ENCODE results near the gene TTLL3.

TTLL3 gene

GRCh38 chr3:9781551-9781950, 28.5 kb upstream of the TTLL3 start:
- DNase-seq = no peak

- DNase-seq = no peak
Observed at GRCh38 chr3:9781978-9782603, 28.0 kb upstream of the TTLL3 start.

GRCh38 chr3:9782770-9783169, 27.3 kb upstream of the TTLL3 start:
- no peak for DNase-seq

GRCh38 chr3:9783954-9784353, 26.1 kb upstream of the TTLL3 start:
- no peak for DNase-seq

GRCh38 chr3:9784965-9785364, 25.1 kb upstream of the TTLL3 start:
- DNase-seq = no peak

GRCh38 chr3:9785602-9786001, 24.5 kb upstream of the TTLL3 start:
- DNase-seq = no peak

- DNase-seq = no peak
Observed at GRCh38 chr3:9786209-9786739, 23.8 kb upstream of the TTLL3 start.

GRCh38 chr3:9786825-9787669, 23.0 kb upstream of the TTLL3 start:
- no peak for DNase-seq

- DNase-seq = no peak
Observed at GRCh38 chr3:9787714-9788113, 22.3 kb upstream of the TTLL3 start.

- no peak for DNase-seq
Observed at GRCh38 chr3:9791127-9791526, 18.9 kb upstream of the TTLL3 start.

GRCh38 chr3:9791790-9792404, 18.2 kb upstream of the TTLL3 start:
- DNase-seq = no peak

GRCh38 chr3:9792405-9793160, 17.5 kb upstream of the TTLL3 start, which contains the start of the genes ARPC4 and TADA3:
TSS of gene ARPC4 (plus strand) at chr3:9793082. CDS start at chr3:9793122, 40 bp downstream.
TSS of gene TADA3 (minus strand) at chr3:9792473. CDS start at chr3:9791466, 1,007 bp downstream.
- DNase-seq = peak; percentile 73

GRCh38 chr3:9793161-9793781, 16.8 kb upstream of the TTLL3 start:
- DNase-seq = no peak

GRCh38 chr3:9794400-9794799, 15.7 kb upstream of the TTLL3 start:
- DNase-seq = no peak

GRCh38 chr3:9795207-9795606, 14.9 kb upstream of the TTLL3 start:
- DNase-seq = no peak

GRCh38 chr3:9797196-9797945, 12.7 kb upstream of the TTLL3 start:
- DNase-seq = no peak

GRCh38 chr3:9800529-9800928, 9.5 kb upstream of the TTLL3 start:
- no peak for DNase-seq

GRCh38 chr3:9803494-9803893, 6.6 kb upstream of the TTLL3 start:
- no peak for DNase-seq

- DNase-seq = no peak
Observed at GRCh38 chr3:9804996-9805395, 5.1 kb upstream of the TTLL3 start.

GRCh38 chr3:9806137-9806536, 3.9 kb upstream of the TTLL3 start:
- no peak for DNase-seq
